Measurements from ENCODE around the gene LARP4B. TPM values are rescaled to one million over a fixed set of nuclear protein-coding genes. Genes with fewer than 3 reads are reported as not detected.

The LARP4B gene
- total and polyA plus RNA-seq, 2 experiments from 2014 or later: 18.3 to 52.3 TPM

DNA sequence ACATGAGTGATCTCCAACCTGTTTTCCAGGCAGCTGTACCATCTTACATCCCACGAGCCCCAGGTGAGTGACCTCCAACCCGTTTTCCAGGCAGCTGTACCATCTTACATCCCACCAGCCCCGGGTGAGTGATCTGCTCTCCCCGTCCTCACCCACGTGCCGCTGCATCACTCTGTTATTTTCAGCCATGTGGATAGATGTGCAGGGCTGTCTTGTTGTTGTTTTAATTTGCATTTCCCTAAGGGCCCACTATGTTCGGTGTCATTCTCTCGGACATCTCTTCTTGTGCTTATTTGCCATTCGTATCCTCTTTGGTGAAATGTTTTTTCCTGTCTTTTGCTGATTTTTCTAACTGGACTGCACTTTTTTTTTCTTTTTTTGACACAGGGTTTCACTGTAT is 17.9 kb upstream of the LARP4B start:
- Histone ChIP-seq H3K4me1 (ENCODE audit: insufficient read depth) (no peaks in the 10 kb centered on the region), H3K27me3 (ENCODE audit: insufficient read depth) (no peaks in the 10 kb centered on the region), H4K20me1 (replicated peaks; ENCODE audit: insufficient read depth) (no peaks in the 10 kb centered on the region), H3K79me2 (replicated peaks; ENCODE audit: insufficient read depth) (no peaks in the 10 kb centered on the region), H3K9me2 (ENCODE audit: insufficient read depth) (no peaks in the 10 kb centered on the region), H3K27ac (ENCODE audit: low read depth) (no peak overlapping the region), H3K4me3 (no peak overlapping the region), H2AFZ (no peak overlapping the region), H3K4me2 (no peak overlapping the region), H3K36me3 (ENCODE audit: insufficient read depth) (no peaks in the 10 kb centered on the region), H3F3A (replicated peaks; ENCODE audit: low read depth) (no peaks in the 10 kb centered on the region)
- Mint-ChIP-seq H3K4me1 (no peaks in the 10 kb centered on the region), H3K36me3 (ENCODE audit: low read depth) (no peaks in the 10 kb centered on the region), H3K4me3 (no peak overlapping the region), H3K27ac (no peak overlapping the region), H3K9me3 (no peaks in the 10 kb centered on the region), H3K27me3 (ENCODE audit: insufficient read depth, low read depth, poor library complexity) (peaks cover 2% of the 10 kb centered on the region)
- no peak for DNase-seq (ENCODE audit: low spot score)
- no peak for TF ChIP-seq JUNB (IDR thresholded peaks at IDR 0.05; ENCODE audit: unreplicated experiment)
- no peak for TF ChIP-seq STAT1 (IDR thresholded peaks at IDR 0.05; ENCODE audit: unreplicated experiment)
- TF ChIP-seq CREB1 (CRISPR knock-in tag; IDR thresholded peaks at IDR 0.05; ENCODE audit: low read depth): no peak
- TF ChIP-seq, protein P1, sequence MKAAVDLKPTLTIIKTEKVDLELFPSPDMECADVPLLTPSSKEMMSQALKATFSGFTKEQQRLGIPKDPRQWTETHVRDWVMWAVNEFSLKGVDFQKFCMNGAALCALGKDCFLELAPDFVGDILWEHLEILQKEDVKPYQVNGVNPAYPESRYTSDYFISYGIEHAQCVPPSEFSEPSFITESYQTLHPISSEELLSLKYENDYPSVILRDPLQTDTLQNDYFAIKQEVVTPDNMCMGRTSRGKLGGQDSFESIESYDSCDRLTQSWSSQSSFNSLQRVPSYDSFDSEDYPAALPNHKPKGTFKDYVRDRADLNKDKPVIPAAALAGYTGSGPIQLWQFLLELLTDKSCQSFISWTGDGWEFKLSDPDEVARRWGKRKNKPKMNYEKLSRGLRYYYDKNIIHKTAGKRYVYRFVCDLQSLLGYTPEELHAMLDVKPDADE (IDR thresholded peaks at IDR 0.05): no peak
- no peak for TF ChIP-seq POLR2AphosphoS5 (IDR thresholded peaks at IDR 0.05; ENCODE audit: low read depth)
- TF ChIP-seq, protein P2, sequence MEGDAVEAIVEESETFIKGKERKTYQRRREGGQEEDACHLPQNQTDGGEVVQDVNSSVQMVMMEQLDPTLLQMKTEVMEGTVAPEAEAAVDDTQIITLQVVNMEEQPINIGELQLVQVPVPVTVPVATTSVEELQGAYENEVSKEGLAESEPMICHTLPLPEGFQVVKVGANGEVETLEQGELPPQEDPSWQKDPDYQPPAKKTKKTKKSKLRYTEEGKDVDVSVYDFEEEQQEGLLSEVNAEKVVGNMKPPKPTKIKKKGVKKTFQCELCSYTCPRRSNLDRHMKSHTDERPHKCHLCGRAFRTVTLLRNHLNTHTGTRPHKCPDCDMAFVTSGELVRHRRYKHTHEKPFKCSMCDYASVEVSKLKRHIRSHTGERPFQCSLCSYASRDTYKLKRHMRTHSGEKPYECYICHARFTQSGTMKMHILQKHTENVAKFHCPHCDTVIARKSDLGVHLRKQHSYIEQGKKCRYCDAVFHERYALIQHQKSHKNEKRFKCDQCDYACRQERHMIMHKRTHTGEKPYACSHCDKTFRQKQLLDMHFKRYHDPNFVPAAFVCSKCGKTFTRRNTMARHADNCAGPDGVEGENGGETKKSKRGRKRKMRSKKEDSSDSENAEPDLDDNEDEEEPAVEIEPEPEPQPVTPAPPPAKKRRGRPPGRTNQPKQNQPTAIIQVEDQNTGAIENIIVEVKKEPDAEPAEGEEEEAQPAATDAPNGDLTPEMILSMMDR (conservative IDR thresholded peaks at IDR 0.05; ENCODE audit: low read depth in 2 of 2): no peak
- TF ChIP-seq ZNF114 (CRISPR knock-in tag; IDR thresholded peaks at IDR 0.05): no peak
- TF ChIP-seq EZH2phosphoT487 (IDR thresholded peaks at IDR 0.05; ENCODE audit: unreplicated experiment): no peak
- TF ChIP-seq, protein P3, sequence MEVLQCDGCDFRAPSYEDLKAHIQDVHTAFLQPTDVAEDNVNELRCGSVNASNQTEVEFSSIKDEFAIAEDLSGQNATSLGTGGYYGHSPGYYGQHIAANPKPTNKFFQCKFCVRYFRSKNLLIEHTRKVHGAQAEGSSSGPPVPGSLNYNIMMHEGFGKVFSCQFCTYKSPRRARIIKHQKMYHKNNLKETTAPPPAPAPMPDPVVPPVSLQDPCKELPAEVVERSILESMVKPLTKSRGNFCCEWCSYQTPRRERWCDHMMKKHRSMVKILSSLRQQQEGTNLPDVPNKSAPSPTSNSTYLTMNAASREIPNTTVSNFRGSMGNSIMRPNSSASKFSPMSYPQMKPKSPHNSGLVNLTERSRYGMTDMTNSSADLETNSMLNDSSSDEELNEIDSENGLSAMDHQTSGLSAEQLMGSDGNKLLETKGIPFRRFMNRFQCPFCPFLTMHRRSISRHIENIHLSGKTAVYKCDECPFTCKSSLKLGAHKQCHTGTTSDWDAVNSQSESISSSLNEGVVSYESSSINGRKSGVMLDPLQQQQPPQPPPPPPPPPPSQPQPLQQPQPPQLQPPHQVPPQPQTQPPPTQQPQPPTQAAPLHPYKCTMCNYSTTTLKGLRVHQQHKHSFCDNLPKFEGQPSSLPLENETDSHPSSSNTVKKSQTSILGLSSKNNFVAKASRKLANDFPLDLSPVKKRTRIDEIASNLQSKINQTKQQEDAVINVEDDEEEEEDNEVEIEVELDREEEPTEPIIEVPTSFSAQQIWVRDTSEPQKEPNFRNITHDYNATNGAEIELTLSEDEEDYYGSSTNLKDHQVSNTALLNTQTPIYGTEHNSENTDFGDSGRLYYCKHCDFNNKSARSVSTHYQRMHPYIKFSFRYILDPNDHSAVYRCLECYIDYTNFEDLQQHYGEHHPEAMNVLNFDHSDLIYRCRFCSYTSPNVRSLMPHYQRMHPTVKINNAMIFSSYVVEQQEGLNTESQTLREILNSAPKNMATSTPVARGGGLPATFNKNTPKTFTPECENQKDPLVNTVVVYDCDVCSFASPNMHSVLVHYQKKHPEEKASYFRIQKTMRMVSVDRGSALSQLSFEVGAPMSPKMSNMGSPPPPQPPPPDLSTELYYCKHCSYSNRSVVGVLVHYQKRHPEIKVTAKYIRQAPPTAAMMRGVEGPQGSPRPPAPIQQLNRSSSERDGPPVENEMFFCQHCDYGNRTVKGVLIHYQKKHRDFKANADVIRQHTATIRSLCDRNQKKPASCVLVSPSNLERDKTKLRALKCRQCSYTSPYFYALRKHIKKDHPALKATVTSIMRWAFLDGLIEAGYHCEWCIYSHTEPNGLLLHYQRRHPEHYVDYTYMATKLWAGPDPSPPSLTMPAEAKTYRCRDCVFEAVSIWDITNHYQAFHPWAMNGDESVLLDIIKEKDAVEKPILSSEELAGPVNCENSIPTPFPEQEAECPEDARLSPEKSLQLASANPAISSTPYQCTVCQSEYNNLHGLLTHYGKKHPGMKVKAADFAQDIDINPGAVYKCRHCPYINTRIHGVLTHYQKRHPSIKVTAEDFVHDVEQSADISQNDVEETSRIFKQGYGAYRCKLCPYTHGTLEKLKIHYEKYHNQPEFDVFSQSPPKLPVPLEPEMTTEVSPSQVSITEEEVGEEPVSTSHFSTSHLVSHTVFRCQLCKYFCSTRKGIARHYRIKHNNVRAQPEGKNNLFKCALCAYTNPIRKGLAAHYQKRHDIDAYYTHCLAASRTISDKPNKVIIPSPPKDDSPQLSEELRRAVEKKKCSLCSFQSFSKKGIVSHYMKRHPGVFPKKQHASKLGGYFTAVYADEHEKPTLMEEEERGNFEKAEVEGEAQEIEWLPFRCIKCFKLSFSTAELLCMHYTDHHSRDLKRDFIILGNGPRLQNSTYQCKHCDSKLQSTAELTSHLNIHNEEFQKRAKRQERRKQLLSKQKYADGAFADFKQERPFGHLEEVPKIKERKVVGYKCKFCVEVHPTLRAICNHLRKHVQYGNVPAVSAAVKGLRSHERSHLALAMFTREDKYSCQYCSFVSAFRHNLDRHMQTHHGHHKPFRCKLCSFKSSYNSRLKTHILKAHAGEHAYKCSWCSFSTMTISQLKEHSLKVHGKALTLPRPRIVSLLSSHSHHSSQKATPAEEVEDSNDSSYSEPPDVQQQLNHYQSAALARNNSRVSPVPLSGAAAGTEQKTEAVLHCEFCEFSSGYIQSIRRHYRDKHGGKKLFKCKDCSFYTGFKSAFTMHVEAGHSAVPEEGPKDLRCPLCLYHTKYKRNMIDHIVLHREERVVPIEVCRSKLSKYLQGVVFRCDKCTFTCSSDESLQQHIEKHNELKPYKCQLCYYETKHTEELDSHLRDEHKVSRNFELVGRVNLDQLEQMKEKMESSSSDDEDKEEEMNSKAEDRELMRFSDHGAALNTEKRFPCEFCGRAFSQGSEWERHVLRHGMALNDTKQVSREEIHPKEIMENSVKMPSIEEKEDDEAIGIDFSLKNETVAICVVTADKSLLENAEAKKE (CRISPR knock-in tag; IDR thresholded peaks at IDR 0.05): no peak
- no peak for TF ChIP-seq NANOG (IDR thresholded peaks at IDR 0.05; ENCODE audit: borderline replicate concordance)
- TF ChIP-seq EZH2 (IDR thresholded peaks at IDR 0.05; ENCODE audit: low read depth, unreplicated experiment): no peak
- no peak for ATAC-seq
